ENCODE data around the gene LCTL.

The LCTL gene

DNA sequence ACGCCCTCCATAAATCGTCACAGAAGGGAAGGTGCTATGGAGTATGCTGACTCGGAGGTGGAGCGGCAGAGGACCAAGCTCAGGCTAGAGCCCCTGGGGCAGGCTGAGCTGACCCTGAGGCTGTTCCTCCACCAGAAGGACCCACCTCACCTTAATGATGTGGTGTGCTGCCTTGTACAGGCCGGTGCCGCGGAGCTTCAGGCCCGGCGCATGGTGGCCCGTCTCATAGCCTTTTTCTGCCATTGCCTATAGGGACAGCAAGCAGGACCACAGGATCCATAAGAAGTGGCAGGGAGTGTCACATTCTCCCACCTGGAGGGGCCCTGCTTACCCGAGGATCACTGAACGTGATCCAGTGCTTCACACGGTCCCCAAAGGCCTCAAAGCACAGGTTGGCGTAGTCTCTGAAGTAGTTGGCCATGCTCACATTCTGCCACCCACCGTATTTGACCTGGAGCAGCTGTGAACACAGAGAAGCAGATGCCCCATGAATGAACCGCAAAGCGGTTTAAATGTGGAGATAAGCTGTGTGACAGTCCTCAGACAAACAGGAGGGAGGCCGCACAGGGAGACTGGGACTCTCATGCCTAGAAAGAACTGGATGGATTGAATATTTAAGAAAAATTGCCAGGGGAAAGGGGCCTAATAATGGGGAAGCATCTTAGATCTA is 4.8 kb downstream of the LCTL start:
- no peak overlapping the region for H3K4me3 ChIP-seq (ENCODE audit: control insufficient read depth, low read depth, low read length)
- no peak for DNase-seq (ENCODE audit: low read depth)
- TF ChIP-seq, protein P1, sequence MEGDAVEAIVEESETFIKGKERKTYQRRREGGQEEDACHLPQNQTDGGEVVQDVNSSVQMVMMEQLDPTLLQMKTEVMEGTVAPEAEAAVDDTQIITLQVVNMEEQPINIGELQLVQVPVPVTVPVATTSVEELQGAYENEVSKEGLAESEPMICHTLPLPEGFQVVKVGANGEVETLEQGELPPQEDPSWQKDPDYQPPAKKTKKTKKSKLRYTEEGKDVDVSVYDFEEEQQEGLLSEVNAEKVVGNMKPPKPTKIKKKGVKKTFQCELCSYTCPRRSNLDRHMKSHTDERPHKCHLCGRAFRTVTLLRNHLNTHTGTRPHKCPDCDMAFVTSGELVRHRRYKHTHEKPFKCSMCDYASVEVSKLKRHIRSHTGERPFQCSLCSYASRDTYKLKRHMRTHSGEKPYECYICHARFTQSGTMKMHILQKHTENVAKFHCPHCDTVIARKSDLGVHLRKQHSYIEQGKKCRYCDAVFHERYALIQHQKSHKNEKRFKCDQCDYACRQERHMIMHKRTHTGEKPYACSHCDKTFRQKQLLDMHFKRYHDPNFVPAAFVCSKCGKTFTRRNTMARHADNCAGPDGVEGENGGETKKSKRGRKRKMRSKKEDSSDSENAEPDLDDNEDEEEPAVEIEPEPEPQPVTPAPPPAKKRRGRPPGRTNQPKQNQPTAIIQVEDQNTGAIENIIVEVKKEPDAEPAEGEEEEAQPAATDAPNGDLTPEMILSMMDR (IDR thresholded peaks at IDR 0.05; ENCODE audit: control insufficient read depth, insufficient read depth, low read depth, low read length, missing control alignments), result no peak

DNA sequence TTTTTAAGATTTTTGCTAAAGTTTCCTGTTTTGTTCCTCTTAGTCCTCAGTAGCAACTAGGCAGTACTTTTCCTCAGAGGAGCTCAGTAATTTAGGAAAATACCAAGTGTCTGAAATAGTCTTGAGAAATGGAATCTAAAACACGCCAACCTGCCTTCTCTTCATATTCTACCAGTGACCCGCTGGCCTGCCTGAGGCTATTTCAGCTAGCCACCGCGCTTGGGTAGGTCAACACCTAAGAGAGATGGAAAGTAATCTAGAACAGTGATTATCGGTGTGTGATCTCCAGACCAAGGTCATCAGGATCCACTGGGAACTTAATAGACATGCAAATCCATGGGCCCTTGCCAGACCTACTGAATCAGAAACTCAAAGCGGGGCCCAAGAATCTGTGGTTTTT is 7.5 kb downstream of the LCTL start:
- no peak overlapping the region for H3K4me3 ChIP-seq (ENCODE audit: control insufficient read depth, low read depth, low read length)
- TF ChIP-seq, protein P1 (IDR thresholded peaks at IDR 0.05; ENCODE audit: control insufficient read depth, insufficient read depth, low read depth, low read length, missing control alignments), result no peak
- no peak for DNase-seq (ENCODE audit: low read depth)

DNA sequence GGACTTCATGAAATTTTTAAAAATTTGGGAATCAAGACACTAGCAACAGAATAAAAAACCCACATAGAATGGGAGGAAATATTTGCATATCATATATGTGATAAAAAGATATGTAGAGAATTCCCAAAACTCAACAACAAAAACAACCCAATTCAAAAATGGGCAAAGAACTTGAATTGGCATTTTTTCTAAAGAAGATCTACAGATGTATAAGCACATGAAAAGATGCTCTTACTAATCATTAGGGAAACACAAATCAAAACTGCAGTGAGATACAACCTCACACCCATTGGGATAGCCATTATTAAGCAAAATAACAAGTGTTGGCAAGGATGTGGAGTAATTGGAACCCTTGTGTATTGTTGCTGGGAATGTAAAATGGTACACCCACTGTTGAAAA is 10.1 kb downstream of the LCTL start:
- DNase-seq (ENCODE audit: low read depth), result no peak
- TF ChIP-seq, protein P1 (IDR thresholded peaks at IDR 0.05; ENCODE audit: control insufficient read depth, insufficient read depth, low read depth, low read length, missing control alignments), result no peak
- H3K4me3 ChIP-seq (ENCODE audit: control insufficient read depth, low read depth, low read length), result no peak overlapping the region

DNA sequence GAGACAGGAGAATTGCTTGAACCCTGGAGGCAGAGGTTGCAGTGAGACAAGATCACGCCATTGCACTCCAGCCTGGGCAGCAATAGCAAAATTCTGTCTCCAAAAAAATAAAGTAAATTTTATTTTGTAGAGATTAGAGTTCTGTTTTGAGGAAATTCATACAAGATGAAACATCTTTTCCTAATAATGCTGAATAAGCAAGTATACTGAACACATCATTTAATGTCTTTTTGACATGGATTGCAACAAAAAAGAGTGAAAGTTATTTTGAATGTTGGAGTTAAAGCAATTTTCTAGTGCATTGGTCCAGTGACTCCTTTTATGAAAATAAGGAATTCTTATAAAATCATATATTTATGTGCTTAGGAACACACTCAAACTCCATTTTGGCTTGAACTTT is 20.5 kb downstream of the LCTL start:
- TF ChIP-seq, protein P1 (IDR thresholded peaks at IDR 0.05; ENCODE audit: control insufficient read depth, insufficient read depth, low read depth, low read length, missing control alignments), result no peak
- DNase-seq (ENCODE audit: low read depth), result no peak
- no peak overlapping the region for H3K4me3 ChIP-seq (ENCODE audit: control insufficient read depth, low read depth, low read length)

DNA sequence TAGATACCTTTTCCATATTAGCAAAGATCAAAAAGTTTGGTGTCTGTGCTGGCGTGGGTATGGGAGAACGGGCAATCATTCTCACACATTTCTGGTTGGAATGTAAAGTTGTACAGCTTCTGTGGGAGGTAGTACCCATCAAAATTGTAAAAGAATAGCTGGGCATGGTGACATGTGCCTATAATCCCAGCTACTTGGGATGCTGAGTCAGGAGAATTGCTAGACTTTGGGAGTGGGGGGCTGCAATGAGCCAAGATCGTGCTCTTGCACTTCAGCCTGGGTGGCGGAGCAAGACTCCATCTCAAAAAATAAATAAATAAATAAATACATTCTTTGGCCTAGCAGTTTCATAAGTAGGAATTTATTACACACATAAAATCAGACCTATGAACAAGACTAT is 22.9 kb downstream of the LCTL start:
- H3K4me3 ChIP-seq (ENCODE audit: control insufficient read depth, low read depth, low read length), result no peak overlapping the region
- TF ChIP-seq, protein P1 (IDR thresholded peaks at IDR 0.05; ENCODE audit: control insufficient read depth, insufficient read depth, low read depth, low read length, missing control alignments), result no peak
- DNase-seq (ENCODE audit: low read depth), result no peak

DNA sequence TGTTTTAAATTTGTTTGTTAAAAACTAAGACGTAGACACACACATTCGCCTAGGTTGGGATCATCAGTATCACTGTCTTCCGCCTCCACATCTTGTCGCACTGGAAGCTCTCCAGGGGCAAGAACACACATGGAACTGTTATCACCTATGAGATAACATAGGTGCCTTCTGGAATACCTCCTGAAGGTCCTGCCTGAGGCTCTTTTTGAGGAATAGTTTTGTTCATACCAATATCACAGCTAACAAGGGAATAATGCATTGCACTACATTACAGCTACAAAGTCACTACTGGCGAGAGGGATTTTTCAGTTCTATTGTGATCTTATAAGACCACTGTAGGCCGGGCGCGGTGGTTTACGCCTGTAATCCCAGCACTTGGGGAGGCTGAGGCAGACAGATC is 30.7 kb downstream of the LCTL start:
- TF ChIP-seq, protein P1 (IDR thresholded peaks at IDR 0.05; ENCODE audit: control insufficient read depth, insufficient read depth, low read depth, low read length, missing control alignments), result no peak
- DNase-seq (ENCODE audit: low read depth), result no peak
- H3K4me3 ChIP-seq (ENCODE audit: control insufficient read depth, low read depth, low read length), result no peak overlapping the region
